Testis (tissue), 2 donors: Measurements from ENCODE around the gene GPR42.

Experiments
- POLR2A ChIP-seq: fragments of 450-650 bp; IDR thresholded peaks from one replicate; pipeline ENCODE4 v1.6.1; 2017; ENCODE audit warnings: antibody characterized with exemption, mild to moderate bottlenecking, moderate library complexity
- TF ChIP-seq, protein P1 (sequence below), 3 experiments: fragments of 450-650 bp in 2 of 3; fragments of 200-600 bp in 1 of 3; sonication (generic) in 1 of 3; IDR thresholded peaks; one replicate each; pipeline ENCODE4 v1.5.1; 2016 to 2019; ENCODE audit warnings: antibody characterized with exemption in 3 of 3, mild to moderate bottlenecking in 2 of 3, moderate library complexity in 1 of 3

DNA sequence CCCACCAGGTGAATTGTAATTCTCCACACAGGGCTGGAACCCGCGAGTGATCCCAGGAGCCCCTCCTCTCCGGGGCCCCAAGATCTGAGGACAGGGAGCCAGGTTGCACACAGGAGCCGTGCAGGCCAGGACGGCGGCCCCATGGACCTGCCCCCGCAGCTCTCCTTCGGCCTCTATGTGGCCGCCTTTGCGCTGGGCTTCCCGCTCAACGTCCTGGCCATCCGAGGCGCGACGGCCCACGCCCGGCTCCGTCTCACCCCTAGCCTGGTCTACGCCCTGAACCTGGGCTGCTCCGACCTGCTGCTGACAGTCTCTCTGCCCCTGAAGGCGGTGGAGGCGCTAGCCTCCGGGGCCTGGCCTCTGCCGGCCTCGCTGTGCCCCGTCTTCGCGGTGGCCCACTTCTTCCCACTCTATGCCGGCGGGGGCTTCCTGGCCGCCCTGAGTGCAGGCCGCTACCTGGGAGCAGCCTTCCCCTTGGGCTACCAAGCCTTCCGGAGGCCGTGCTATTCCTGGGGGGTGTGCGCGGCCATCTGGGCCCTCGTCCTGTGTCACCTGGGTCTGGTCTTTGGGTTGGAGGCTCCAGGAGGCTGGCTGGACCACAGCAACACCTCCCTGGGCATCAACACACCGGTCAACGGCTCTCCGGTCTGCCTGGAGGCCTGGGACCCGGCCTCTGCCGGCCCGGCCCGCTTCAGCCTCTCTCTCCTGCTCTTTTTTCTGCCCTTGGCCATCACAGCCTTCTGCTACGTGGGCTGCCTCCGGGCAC is 19.3 kb upstream of the GPR42 start:
- TF ChIP-seq, protein P1, sequence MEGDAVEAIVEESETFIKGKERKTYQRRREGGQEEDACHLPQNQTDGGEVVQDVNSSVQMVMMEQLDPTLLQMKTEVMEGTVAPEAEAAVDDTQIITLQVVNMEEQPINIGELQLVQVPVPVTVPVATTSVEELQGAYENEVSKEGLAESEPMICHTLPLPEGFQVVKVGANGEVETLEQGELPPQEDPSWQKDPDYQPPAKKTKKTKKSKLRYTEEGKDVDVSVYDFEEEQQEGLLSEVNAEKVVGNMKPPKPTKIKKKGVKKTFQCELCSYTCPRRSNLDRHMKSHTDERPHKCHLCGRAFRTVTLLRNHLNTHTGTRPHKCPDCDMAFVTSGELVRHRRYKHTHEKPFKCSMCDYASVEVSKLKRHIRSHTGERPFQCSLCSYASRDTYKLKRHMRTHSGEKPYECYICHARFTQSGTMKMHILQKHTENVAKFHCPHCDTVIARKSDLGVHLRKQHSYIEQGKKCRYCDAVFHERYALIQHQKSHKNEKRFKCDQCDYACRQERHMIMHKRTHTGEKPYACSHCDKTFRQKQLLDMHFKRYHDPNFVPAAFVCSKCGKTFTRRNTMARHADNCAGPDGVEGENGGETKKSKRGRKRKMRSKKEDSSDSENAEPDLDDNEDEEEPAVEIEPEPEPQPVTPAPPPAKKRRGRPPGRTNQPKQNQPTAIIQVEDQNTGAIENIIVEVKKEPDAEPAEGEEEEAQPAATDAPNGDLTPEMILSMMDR (IDR thresholded peaks at IDR 0.05), result no peak
- no peak for TF ChIP-seq POLR2A
